ENCODE measurements around the gene IPP.
"Not testable (repeated sequence)": the region's sequence is repeated elsewhere in the genome, so short reads cannot be mapped to it uniquely, and the experiment has no call there.

The IPP gene

DNA sequence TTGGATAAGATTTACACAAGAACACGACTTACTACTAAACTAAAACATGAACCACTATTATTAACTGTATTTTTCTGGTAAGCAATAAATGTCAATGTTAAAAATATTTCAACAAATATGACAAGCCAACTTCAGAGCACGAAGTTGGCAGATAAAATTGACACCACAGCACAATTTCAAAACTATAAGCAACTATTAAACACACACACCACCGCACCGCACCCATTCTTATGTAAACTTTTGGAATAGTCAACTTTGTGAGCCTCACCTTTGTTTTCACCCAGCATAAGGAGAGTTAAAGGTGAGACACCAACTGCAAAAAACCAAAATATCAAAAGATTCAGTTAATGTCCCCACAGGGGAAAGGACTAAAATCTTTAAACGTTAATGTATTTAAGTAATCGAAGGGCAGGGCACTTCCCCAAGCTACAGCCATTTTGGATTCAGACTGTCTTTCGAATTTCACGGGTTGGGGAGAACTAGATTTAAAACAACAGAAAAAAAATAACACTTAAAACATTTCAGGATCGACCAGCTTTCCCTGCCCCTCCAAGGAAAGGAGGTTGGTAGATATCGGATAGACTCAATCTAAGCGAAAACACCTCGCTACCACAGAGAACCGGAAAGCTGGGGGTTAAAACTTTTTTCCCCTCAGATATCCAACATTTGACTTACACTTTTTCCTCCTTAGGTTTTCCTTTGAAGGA, 65.0 kb downstream of the IPP start:
- no peak for DNase-seq (ENCODE audit: extremely low read depth in 1 of 2, low read depth in 1 of 2)

GRCh38 chr1:45684402-45684801, 66.1 kb downstream of the IPP start:
- no peak for DNase-seq (ENCODE audit: extremely low read depth in 1 of 2, low read depth in 1 of 2)

DNA sequence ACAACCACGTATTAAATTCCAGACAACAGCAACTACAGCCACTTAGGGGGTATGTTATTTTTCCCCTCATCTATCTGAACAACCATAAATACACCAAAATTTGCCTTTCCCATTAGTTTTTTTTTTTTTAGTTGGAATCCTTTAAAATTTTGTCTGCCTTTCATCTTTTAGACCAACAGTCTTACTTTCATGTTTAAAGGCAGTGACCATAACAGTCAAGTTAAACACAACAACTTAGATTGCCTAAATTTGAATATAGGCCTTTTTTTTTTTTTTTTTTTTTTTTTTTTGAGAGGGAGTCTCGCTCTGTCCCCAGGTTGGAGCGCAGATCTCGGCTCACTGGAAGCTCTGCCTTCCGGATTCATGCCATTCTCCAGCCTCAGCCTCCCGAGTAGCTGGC, 67.5 kb downstream of the IPP start:
- DNase-seq (ENCODE audit: extremely low read depth in 1 of 2, low read depth in 1 of 2), result no peak

DNA sequence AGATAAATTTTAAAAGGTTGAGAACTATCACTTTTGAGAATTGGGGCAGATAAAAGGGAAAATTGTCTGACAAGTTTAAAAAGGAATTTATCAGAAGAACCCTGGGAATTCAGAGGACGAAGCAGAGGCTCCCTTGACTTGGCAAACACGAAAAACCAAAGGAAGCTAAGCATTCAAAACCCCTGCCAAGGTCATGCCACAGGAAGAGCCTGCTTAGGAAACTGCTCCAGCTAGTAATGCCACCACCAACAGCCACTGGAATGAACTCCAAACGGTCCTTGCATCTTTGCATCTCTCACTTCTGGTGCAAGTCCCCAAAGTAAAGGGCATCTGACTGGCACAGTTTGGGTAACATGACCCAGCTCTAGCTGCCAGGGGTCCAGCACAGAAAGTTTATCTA, 71.3 kb downstream of the IPP start:
- no peak for DNase-seq (ENCODE audit: extremely low read depth in 1 of 2, low read depth in 1 of 2)

- no peak for DNase-seq (ENCODE audit: extremely low read depth in 1 of 2, low read depth in 1 of 2)
Measured at GRCh38 chr1:45678489-45678888, 72.0 kb downstream of the IPP start.

DNA sequence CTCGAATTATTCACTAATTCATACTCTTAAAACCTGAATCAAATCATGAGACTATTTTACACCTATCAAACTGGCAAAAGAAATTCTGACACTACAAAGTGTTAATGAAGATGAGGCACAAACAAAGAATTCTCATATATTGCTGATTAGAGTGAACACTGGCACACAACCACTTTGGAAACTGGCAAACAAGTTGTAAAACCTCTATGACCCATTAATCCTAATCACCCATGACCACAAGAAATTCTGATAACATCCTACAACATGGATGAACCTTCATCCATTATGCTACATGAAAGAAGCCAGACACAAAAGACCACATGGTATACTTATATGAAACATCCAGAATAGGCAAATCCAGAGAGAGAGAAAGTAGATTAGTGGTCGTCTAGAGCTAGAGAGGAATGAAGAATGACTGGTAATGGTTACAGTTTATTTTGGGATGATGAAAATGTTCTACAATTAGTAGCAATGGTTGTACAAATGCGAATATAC, 72.7 kb downstream of the IPP start:
- no peak for DNase-seq (ENCODE audit: extremely low read depth in 1 of 2, low read depth in 1 of 2)

DNA sequence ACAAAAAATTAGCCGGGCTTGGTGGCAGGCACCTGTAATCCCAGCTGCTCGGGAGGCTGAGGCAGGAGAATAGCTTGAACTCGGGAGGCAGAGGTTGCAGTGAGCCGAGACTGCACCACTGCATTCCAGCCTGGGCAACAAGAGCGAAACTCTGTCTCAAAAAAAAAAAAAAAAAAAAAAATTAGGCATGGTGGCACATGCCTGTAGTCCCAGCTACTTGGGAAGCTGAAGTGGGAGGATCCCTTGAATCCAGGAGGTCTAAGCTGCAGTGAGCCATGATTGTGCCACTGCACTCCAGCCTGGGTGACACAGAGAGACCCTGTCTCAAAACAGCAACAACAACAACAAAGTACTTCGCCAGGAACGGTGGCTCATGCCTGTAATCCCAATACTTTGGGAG, 73.9 kb downstream of the IPP start:
- DNase-seq (ENCODE audit: extremely low read depth in 1 of 2, low read depth in 1 of 2), result not testable (repeated sequence)

- DNase-seq (ENCODE audit: extremely low read depth in 1 of 2, low read depth in 1 of 2), result no peak
Measured at GRCh38 chr1:45674478-45674877, 76.0 kb downstream of the IPP start.

DNA sequence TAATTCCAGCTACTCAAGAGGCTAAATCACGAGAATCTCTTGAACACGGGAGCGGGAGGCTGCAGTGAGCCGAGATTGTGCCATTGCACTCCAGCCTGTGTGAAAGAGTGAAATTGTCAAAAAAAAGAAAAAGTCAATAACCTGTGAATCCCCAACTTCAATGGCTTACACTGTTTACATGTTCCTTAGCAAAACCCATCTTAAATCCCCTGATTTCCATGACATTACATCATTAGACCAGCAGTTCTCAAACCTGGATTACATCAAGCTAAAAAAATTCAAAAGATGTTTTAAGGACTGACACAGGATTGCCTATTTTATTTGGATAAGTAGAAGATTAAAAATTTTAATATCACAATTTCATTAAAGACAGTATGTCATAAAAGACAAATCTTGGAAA, 76.5 kb downstream of the IPP start:
- no peak for DNase-seq (ENCODE audit: extremely low read depth in 1 of 2, low read depth in 1 of 2)

GRCh38 chr1:45669859-45670655, 80.4 kb downstream of the IPP start:
- DNase-seq (ENCODE audit: extremely low read depth in 1 of 2, low read depth in 1 of 2), result no peak

GRCh38 chr1:45669379-45669778, 81.1 kb downstream of the IPP start:
- DNase-seq (ENCODE audit: extremely low read depth in 1 of 2, low read depth in 1 of 2), result no peak

- no peak for DNase-seq (ENCODE audit: extremely low read depth in 1 of 2, low read depth in 1 of 2)
Measured at GRCh38 chr1:45668526-45668925, 81.9 kb downstream of the IPP start.

- DNase-seq (ENCODE audit: extremely low read depth in 1 of 2, low read depth in 1 of 2), result no peak
Measured at GRCh38 chr1:45667321-45668111, 82.9 kb downstream of the IPP start.

GRCh38 chr1:45666836-45667235, 83.6 kb downstream of the IPP start:
- DNase-seq (ENCODE audit: extremely low read depth in 1 of 2, low read depth in 1 of 2), result no peak

- DNase-seq (ENCODE audit: extremely low read depth in 1 of 2, low read depth in 1 of 2), result no peak
Measured at GRCh38 chr1:45660336-45660735, 90.1 kb downstream of the IPP start.

DNA sequence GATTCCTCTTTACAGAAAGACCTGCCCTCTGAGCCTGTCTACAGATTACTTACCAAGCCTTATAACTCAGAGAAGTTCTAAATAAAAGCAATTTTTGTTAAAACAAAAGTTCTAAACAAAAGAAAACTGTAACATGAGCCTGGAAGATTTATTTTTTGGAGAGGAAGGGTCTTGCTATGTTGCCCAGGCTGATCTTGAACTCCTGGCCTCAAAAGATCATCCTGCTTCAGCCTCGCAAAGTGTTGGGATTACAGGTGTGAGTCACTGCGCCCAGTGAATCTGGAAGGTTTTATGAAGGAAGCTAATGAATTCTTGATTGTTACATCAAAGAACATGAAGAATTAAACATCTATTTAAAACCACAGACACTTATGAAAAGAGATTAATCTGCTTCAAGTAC, 91.2 kb downstream of the IPP start:
- no peak for DNase-seq (ENCODE audit: extremely low read depth in 1 of 2, low read depth in 1 of 2)

DNA sequence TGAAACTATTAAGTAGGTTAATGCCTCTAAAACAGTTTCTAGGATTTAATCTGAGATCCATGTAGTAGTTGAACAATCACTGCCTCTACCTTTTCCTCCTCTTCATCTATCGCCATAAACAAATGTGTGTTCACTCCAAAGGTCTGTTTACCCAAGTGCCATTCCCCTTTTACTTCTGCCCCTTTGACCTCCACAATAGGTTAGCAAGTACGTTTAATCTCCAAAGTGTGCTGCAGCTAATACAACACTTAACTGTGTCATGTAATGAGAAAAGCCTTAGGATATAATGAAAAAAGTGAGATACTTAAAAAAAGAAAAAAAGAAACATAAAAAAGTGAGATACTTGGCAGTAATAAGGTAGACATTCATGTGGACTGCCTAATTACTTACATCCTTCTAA, 92.3 kb downstream of the IPP start:
- DNase-seq (ENCODE audit: extremely low read depth in 1 of 2, low read depth in 1 of 2), result no peak

DNA sequence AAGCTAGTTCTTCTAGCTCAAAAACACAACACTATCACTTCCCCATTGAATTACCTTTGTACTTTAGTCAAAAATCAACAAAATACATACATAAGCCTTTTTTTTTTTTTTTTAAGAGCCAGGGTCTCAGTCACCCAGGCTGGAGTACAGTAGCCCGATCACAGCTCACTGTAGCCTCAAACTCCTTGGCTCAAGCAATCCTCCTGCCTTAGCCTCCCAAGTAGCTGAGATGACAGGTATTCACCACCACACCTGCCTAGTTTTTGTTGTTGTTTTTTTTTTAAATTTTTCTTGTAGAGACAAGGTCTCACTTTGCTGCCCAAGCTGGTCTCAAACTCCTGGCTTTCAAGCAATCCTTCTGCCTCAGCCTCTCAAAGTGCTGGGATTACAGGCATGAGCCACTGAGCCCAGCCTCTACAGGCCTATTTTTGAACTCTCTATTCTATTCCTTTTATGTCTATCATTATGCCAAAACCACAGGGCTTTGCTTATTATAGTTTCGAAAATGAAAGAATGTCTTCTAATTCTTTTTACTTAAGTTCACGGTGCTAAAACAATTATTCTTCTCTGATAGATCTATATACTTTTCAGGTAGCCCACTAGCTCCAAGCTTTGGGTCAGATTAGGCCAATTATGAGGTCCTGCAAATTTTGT, 93.8 kb downstream of the IPP start:
- DNase-seq (ENCODE audit: extremely low read depth in 1 of 2, low read depth in 1 of 2), result no peak

GRCh38 chr1:45654540-45655280, 95.7 kb downstream of the IPP start:
- peak in 1 of 2 donors; percentile 7 for DNase-seq (ENCODE audit: extremely low read depth in 1 of 2, low read depth in 1 of 2)
